Suprapubic skin (tissue), 4 donors: Measurements from ENCODE around the gene DTNA.

Experiments
- CTCF ChIP-seq, 2 donors: fragments of 200-600 bp in 1 of 2; fragments of 450-650 bp in 1 of 2; sonication (generic) in 1 of 2; IDR thresholded peaks; one replicate each; pipeline ENCODE4 v1.5.1; 2016 to 2019; ENCODE audit warnings: antibody characterized with exemption in 2 of 2, mild to moderate bottlenecking in 1 of 2, moderate library complexity in 1 of 2
- EP300 ChIP-seq: sonication (generic); formaldehyde crosslinking; IDR thresholded peaks from one replicate; pipeline ENCODE4 v1.6.1; 2017; ENCODE audit warnings: antibody characterized with exemption
- POLR2A ChIP-seq, 2 donors: fragments of 450-650 bp; IDR thresholded peaks; one replicate each; pipeline ENCODE4 v1.6.1; 2017; ENCODE audit warnings: antibody characterized with exemption in 2 of 2, mild to moderate bottlenecking in 2 of 2, moderate library complexity in 2 of 2
- POLR2AphosphoS5 ChIP-seq, 3 donors: sonication (generic); formaldehyde crosslinking; IDR thresholded peaks; one replicate each; pipeline ENCODE4 v1.6.1; 2017; ENCODE audit warnings: antibody characterized with exemption in 3 of 3

GRCh38 chr18:34787931-34788532, 77.9 kb downstream of the DTNA start:
- no peak for TF ChIP-seq POLR2A (IDR thresholded peaks at IDR 0.05)
- no peak for TF ChIP-seq POLR2AphosphoS5 (IDR thresholded peaks at IDR 0.05)
- peak; percentile 53 to 59 for TF ChIP-seq CTCF (IDR thresholded peaks at IDR 0.05)
- TF ChIP-seq EP300, result no peak
